A549 treated with DMSO at 1 μM for 4 hours (cell line): ENCODE measurements around the gene DMAC2L. TPM values are rescaled to one million over a fixed set of nuclear protein-coding genes. Genes with fewer than 3 reads are reported as not detected.

Source experiments
- total RNA-seq: library from RNA; stranded (reverse); fragments of 200-300 nt; extraction: Qiagen RNA extraction; gene quantifications from 5 replicates; pipeline ENCODE4 v1.2.3, GENCODE V29; 2022; ENCODE audit warnings: low read depth

Gene DMAC2L, protein sequence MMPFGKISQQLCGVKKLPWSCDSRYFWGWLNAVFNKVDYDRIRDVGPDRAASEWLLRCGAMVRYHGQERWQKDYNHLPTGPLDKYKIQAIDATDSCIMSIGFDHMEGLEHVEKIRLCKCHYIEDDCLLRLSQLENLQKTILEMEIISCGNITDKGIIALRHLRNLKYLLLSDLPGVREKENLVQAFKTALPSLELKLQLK
- 10.9 to 14.1 TPM (median 11.5 TPM) in 5 replicates for total RNA-seq

GRCh38 chr14:50311972-50312733 lies at the start of gene DMAC2L, which contains the start of gene L2HGDH:
Gene DMAC2L (plus strand): TSS chr14:50312324. CDS start chr14:50321488, 9,164 bp downstream.
Gene L2HGDH (minus strand): TSS chr14:50312229. CDS start chr14:50312150, 79 bp downstream.

Other genes starting within 250 kb of the DMAC2L start
- 7.5 to 9.4 TPM (median 8.2 TPM) in 5 replicates for gene VCPKMT, start 195.8 kb upstream of the DMAC2L start, total RNA-seq
- gene SOS2, start 80.7 kb upstream of the DMAC2L start, total RNA-seq: 8.5 to 13.8 TPM (median 12.6 TPM) in 5 replicates
- gene L2HGDH, start 95 bp upstream of the DMAC2L start, total RNA-seq: 9.2 to 11.9 TPM (median 11.0 TPM) in 5 replicates
- 5.2 to 18.9 TPM (median 7.1 TPM) in 5 replicates for gene CDKL1, start 84.6 kb downstream of the DMAC2L start, total RNA-seq
- 38.9 to 45.6 TPM (median 44.7 TPM) in 5 replicates for gene MAP4K5, start 220.2 kb downstream of the DMAC2L start, total RNA-seq
- 4.4 to 5.1 TPM (median 4.5 TPM) in 5 replicates for gene ATL1, start 247.8 kb downstream of the DMAC2L start, total RNA-seq